Adrenal gland (tissue), 12 donors: ENCODE results near the gene KRTAP5-4. TPM values are rescaled to one million over a fixed set of nuclear protein-coding genes. Genes with fewer than 3 reads are reported as not detected.
A peak's percentile ranks its signal among the peaks of the same experiment; 100 is the strongest.

Experiments used
- DNase-seq, 7 donors: peaks; one replicate each; pipeline ENCODE4 v3.0.0-alpha.2; 2019 to 2020
- H3K27ac ChIP-seq, 5 donors: fragments of 200-600 bp; sonication (generic) in 4 of 5; 1 replicate in 3 of 5; 2 replicates in 2 of 5; pipeline versions ENCODE4 v1.5.1 to v1.8.0; 2016 to 2020; ENCODE audit warnings: mild to moderate bottlenecking in 1 of 5
- H3K27me3 ChIP-seq: fragments of 200-600 bp; 2 replicates; pipeline ENCODE4 v1.8.0; 2021
- H3K36me3 ChIP-seq, 2 donors: fragments of 200-600 bp; replicated peaks in 1 of 2; 1 replicate in 1 of 2; 2 replicates in 1 of 2; pipeline versions ENCODE4 v1.5.1 to v1.8.0; 2018 to 2022
- H3K4me1 ChIP-seq, 2 donors: fragments of 200-600 bp; replicated peaks in 1 of 2; 1 replicate in 1 of 2; 2 replicates in 1 of 2; pipeline versions ENCODE4 v1.5.1 to v1.8.0; 2018 to 2021
- H3K4me3 ChIP-seq, 4 donors: fragments of 200-600 bp; sonication (generic) in 3 of 4; one replicate each; pipeline ENCODE4 v1.5.1; 2016 to 2018
- H3K9me3 ChIP-seq, 3 donors: fragments of 200-600 bp; sonication (generic) in 1 of 3; replicated peaks in 1 of 3; 1 replicate in 2 of 3; 2 replicates in 1 of 3; pipeline versions ENCODE4 v1.5.1 to v1.8.0; 2016 to 2021
- CTCF ChIP-seq, 6 experiments: fragments of 450-650 bp in 4 of 6; fragments of 200-600 bp in 2 of 6; sonication (generic) in 1 of 6; IDR thresholded peaks; 1 replicate in 5 of 6; 2 replicates in 1 of 6; pipeline versions ENCODE4 v1.5.1 to v1.8.0; 2016 to 2021; ENCODE audit warnings: antibody characterized with exemption in 6 of 6, mild to moderate bottlenecking in 2 of 6, moderate library complexity in 1 of 6
- POLR2A ChIP-seq, 2 donors: fragments of 450-650 bp; IDR thresholded peaks; one replicate each; pipeline ENCODE4 v1.6.1; 2017; ENCODE audit warnings: antibody characterized with exemption in 2 of 2, mild to moderate bottlenecking in 2 of 2, moderate library complexity in 1 of 2
- WGBS, 4 donors: extraction: QIAGEN DNeasy Blood & Tissue Kit in 2 of 4; methylation state at CpG; one replicate each; pipeline versions ENCODE4 v1.1.5 to v1.1.7; 2013 to 2017; 5-methylcytosine and 5-hydroxymethylcytosine counted together
- intact Hi-C, 2 donors: fragments of 100-400 bp; cut with DNase I; formaldehyde crosslinking; loops; one replicate each; pipeline versions ENCODE4 v1.14.1 to v1.15.0; 2022 to 2023
- polyA plus RNA-seq, 3 donors: library from polyadenylated mRNA; stranded (reverse); fragments of 200-250 nt in 2 of 3; fragments of 350-450 nt in 1 of 3; fragmentation: Illumina TruSeq in 1 of 3; extraction: RNeasy Lipid Tissue Mini Kit (QIAGEN cat#74804) in 1 of 3; gene quantifications; one replicate each; pipeline ENCODE4 v1.2.3, GENCODE V29; 2013 to 2014
- total RNA-seq, 9 donors: library from RNA; depleted of rRNA in 4 of 9; stranded (reverse); fragments of >200 nt in 4 of 9; fragments of 120-200 nt in 1 of 9; fragmentation: NEBNext Ultra II Directional in 1 of 9; extraction: Animal tissue kit (Norgen Biotek cat#: 25700) in 1 of 9; gene quantifications; one replicate each; pipeline versions ENCODE4 v1.1.0 to v1.2.4, GENCODE V29; 2013 to 2023
- donor health status: healthy with polysubstance abuse.
- donor health status: Bipolar disorder and iron deficiency.
- donor health status: DM: yes; HTN: yes; CAD: no.
- donor health status: DM: no; HTN: no; CAD: no.
- donor health status: DM: no; HTN: no; CAD: no.
- donor health status: DM: yes; HTN: yes; CAD: no.

The KRTAP5-4 gene
- total and polyA plus RNA-seq, 12 donors = not detected

GRCh38 chr11:1655168-1656060 lies 33.5 kb upstream of the KRTAP5-4 start:
- TF ChIP-seq CTCF (IDR thresholded peaks at IDR 0.05) (no peak), POLR2A (IDR thresholded peaks at IDR 0.05) (no peak)
- DNase-seq = peak in 1 of 7 donors; percentile 41
- Histone ChIP-seq H3K4me1 (peaks cover 0 to 15% of the 10 kb centered on the region in 2 donors), H3K27me3 (peaks cover 5% of the 10 kb centered on the region), H3K36me3 (no peaks in the 10 kb centered on the region), H3K27ac (no peak overlapping the region), H3K4me3 (no peak overlapping the region), H3K9me3 (no peaks in the 10 kb centered on the region)
- 78 to 87% (median 85%) methylated on average over 3 to 26 of the region's 26 CpGs for WGBS, 4 donors
- intact Hi-C loops = no loop called here

DNA sequence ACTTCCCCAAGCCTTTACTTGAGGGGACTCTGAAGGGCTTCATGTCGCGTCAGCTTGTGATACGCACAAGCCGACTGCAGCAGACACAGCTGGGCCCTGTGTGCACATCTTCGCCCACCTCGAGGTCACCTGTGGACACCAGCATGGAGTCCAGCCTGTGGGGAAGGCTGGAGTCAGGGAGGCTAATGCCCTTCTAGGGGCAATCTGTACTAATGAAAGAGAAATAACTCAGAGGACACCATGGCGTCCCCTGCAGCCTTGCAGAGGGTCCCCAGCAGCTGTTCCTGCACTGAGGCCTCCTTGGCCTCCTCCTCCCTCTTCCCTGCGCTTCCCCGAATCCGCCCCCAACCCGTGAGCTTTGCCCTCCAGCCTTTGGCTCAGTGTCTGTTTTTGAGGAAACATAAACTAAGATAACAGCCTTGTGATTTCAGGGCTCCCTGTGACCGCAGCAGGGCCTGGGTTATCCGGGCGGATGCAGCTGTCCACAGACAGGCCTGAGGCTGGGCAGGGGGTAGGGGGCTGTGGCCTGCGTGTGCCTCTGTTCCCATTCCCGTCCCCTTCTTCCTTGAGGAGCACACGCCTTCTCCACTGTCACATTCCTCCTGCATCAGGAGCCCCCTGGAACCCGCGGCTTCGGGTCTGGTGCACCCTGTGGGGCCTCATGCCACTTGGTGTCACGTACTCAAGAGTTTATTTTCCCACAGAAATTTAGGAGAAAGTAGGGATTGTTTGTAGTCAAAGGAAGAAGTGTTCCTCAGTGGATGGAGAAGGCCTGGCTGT lies 32.6 kb upstream of the KRTAP5-4 start:
- peak in 3 of 7 donors; percentile 35 to 65 (median 39) for DNase-seq
- H3K4me3 ChIP-seq = no peak overlapping the region
- intact Hi-C loops = loop anchor here (5.0 kb wide), 3 partner anchors 38 to 498 kb away; partner anchors contain the start of gene SYT8 (in 1 of the 2)
- peaks cover 5% of the 10 kb centered on the region for H3K27me3 ChIP-seq
- no peak overlapping the region for H3K27ac ChIP-seq
- WGBS, 4 donors = 52 to 74% (median 63%) methylated on average over 18 to 21 of the region's 21 CpGs
- H3K9me3 ChIP-seq = no peaks in the 10 kb centered on the region
- TF ChIP-seq POLR2A (IDR thresholded peaks at IDR 0.05) = no peak
- no peak for TF ChIP-seq CTCF (IDR thresholded peaks at IDR 0.05)
- no peaks in the 10 kb centered on the region for H3K36me3 ChIP-seq
- peaks cover 0 to 15% of the 10 kb centered on the region in 2 donors for H3K4me1 ChIP-seq

GRCh38 chr11:1653541-1654387 lies 31.8 kb upstream of the KRTAP5-4 start:
- TF ChIP-seq CTCF (IDR thresholded peaks at IDR 0.05) (no peak), POLR2A (IDR thresholded peaks at IDR 0.05) (no peak)
- WGBS, 4 donors = 81 to 93% (median 89%) methylated on average over 12 to 14 of the region's 14 CpGs
- H3K4me3 ChIP-seq = no peak overlapping the region
- H3K9me3 ChIP-seq = no peaks in the 10 kb centered on the region
- DNase-seq = no peak
- peaks cover 0 to 15% of the 10 kb centered on the region in 2 donors for H3K4me1 ChIP-seq
- H3K27me3 ChIP-seq = peaks cover 5% of the 10 kb centered on the region
- no peak overlapping the region for H3K27ac ChIP-seq
- intact Hi-C loops = loop anchor here (2.0 to 5.0 kb wide), 4 partner anchors 39 to 499 kb away; partner anchors contain the start of gene SYT8 (in 1 of the 2)
- no peaks in the 10 kb centered on the region for H3K36me3 ChIP-seq
